Posterior vena cava (tissue), 2 donors: ENCODE measurements around the gene WASF1. TPM values are rescaled to one million over a fixed set of nuclear protein-coding genes. Genes with fewer than 3 reads are reported as not detected.

Experiments
- DNase-seq: peaks from one replicate; pipeline ENCODE4 v3.0.0-alpha.2; 2020; ENCODE audit warnings: low spot score
- intact Hi-C, 2 donors: fragments of 100-400 bp; cut with DNase I; formaldehyde crosslinking; loops; one replicate each; pipeline versions ENCODE4 v1.14.1 to v1.14.2; 2022 to 2023
- long read RNA-seq, 2 donors: library from polyadenylated mRNA; unstranded; transcript quantifications; one replicate each; pipeline ENCODE4 v2.0.0, GENCODE V29; 2020 to 2021
- total RNA-seq, 2 donors: library from RNA; stranded (reverse); fragmentation: NEBNext Ultra II Directional; extraction: Animal tissue kit (Norgen Biotek cat#: 25700); gene quantifications; one replicate each; pipeline ENCODE4 v1.2.1, GENCODE V29; 2021
- donor health status: DM: yes; HTN: yes; CAD: no.
- donor health status: DM: yes; HTN: yes; CAD: no.

The WASF1 gene
- total RNA-seq: 10 to 100 TPM; 11.0 to 13.7 TPM
- long read RNA-seq, donor 1, partial matches to known transcripts: 0 of 1 reads
- long read RNA-seq, donor 1, other reads (novel, unspliced or antisense): 1 of 1 reads
- long read RNA-seq, donor 2, partial matches to known transcripts: 0 of 1 reads
- long read RNA-seq, donor 2, other reads (novel, unspliced or antisense): 0 of 1 reads

DNA sequence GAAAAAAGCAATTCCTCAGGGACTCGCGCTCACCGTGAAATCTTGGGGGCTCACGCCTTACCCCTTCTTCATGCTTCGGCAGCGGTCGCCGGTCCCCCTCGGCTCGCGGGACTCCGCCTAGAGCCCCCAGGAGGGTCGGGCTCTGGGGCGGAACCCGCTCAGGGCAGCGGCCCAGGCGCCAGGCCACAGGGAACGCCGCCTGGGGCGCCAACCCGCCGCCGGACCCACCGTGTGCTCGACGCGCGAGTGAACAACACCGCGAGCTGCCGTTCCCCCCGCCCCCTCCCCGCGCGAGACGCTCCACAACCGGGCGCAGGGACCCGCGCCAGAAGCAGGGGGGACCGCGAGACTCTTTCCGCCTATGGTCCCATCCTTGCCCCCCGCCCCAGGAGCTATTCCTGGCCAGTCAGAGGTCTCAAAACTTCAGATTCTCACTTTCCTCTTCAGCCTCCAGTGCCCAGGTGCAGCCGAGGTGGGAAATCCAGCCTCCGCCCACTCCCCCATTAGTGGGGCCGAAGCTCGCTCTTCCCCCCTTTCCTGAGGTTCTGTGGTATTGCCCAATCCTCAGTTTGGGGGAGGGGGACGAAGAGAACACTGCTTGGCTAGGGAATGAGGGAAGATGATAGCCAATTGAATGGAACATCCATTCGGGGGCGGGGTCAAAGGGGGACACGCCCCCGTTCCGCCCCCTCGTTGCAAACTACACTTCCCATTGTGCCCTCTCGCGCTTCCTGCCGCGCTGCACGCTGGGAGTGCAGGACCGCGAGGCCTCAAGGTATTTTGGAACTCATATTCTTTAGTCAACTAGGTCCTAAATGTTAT, at the start of gene WASF1:
WASF1 (minus strand) TSS at position 265 of the 822 bp plus-strand sequence. CDS start 52,069 bp downstream, outside the sequence.
- intact Hi-C loops: loop anchor here (2.0 to 10.0 kb wide), 2 partner anchors 211 to 215 kb away; no protein-coding TSS in a partner anchor
- DNase-seq: peak; percentile 98

GRCh38 chr6:110226261-110226660, 46.8 kb upstream of the WASF1 start:
- intact Hi-C loops: no loop called here
- DNase-seq: no peak

- intact Hi-C loops: no loop called here
- no peak for DNase-seq
These were observed 42.3 kb upstream of the WASF1 start for GRCh38 chr6:110221738-110222137.

- no peak for DNase-seq
- intact Hi-C loops: no loop called here
These were observed 37.8 kb upstream of the WASF1 start for GRCh38 chr6:110217266-110217665.

DNA sequence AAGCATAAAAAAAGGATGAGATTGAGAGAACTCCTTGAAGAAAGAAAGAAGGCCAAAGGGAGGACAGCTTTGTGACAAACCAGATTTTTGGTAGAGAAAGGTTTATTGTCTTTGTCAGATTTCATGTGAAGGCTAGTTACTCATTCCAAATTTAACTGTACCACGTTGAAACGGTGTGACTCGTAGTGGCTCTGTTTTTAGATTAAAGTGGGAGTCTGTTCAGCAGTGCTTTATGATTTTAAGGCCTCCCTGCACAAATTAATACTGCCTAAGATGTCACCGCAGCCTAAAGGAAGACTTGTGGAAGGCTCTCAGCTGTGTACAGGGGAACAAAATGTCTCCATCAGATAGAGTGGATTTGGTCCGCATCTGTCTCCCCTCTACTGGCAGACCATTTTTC, 36.7 kb upstream of the WASF1 start:
- intact Hi-C loops: no loop called here
- no peak for DNase-seq

DNA sequence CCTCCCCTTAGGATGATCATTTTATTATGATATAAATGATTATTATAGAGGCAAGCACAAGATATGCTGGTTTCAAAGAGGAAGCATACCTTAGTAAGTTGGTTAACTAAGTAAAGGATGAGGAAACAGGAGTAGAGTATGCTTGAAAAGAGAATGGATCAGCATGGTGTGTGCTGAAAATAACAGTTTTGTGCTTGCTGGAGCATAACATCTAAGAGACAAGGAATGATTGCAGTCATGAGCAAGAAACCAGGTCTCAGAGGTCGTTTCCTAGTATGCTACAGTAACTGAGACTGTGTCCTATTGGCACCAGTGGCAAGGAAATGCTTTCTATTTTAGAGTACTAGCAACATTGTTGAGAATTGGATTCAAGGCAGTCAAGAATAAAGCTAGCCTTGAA, 34.9 kb upstream of the WASF1 start:
- intact Hi-C loops: no loop called here
- DNase-seq: no peak

DNA sequence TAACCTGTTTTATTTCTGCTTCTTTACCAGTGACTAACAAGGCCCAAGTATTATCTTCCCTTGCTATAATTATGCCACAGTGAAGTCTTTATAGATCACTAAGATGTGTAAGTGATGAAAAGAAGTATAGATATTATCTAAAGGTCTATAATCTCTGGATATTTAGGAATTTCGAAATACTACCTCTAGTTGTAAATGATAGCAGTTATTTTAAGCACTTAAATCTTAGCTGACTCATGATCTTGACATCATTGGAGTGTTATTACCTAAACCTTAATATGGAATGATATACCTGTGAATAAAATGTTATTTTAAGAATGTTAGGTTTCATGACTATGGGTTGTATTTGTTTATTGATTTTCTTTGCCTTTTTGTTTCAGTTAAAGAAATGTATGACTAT, 32.3 kb upstream of the WASF1 start:
- no peak for DNase-seq
- intact Hi-C loops: no loop called here

- intact Hi-C loops: no loop called here
- DNase-seq: no peak
These were observed 28.2 kb upstream of the WASF1 start for GRCh38 chr6:110207652-110208051.

DNA sequence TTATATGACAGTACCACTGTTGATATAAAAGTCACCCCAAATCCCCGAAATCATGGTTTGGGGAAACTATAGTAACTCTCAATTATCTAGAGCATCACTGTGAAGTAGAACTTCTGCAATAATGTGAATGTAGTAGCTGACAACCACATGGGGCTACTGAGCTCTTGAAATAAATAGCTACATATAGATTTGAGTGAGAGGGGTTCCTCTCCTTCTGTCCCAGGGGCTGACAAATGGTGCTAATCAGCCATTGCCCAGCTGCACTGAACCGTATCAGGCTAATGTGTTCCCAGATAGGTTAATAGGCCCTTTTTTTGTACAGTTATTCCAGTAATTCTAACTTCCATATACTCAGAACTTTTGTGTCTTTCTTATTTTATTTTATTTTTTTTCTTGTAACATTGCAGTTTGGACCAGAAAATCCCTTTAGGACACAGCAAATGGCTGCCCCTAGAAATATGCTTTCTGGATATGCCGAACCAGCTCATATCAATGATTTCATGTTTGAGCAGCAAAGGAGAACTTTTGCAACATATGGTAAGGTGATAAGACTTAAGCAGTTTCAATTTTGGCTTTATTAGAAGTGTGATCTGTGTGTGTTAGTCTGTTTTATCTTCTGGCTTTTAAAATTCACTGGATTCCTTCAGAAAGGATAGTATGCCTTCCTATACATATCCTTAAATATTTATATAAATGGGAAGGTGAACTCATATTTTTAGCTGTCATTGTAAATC, 21.8 kb upstream of the WASF1 start:
- no peak for DNase-seq
- intact Hi-C loops: no loop called here

DNA sequence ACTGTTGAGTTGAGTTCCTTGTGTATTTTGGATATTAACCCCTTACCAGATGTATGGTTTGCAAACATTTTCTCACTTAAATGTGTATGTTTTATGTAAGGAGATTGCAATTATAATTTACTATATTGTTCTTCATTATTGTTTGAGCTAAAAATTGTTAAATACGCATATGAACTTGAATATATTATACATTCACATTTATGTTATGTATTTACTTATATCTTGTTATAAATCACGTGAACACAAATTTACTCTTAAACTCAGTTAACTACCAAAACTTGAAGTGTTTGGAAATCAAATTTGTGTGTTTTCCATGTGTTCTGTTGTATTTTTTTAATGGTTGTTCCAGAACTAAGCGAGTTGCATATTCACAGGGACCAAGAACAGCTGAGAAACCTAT, 19.1 kb upstream of the WASF1 start:
- no peak for DNase-seq
- intact Hi-C loops: no loop called here

GRCh38 chr6:110196874-110197273, 17.4 kb upstream of the WASF1 start:
- intact Hi-C loops: no loop called here
- no peak for DNase-seq

DNA sequence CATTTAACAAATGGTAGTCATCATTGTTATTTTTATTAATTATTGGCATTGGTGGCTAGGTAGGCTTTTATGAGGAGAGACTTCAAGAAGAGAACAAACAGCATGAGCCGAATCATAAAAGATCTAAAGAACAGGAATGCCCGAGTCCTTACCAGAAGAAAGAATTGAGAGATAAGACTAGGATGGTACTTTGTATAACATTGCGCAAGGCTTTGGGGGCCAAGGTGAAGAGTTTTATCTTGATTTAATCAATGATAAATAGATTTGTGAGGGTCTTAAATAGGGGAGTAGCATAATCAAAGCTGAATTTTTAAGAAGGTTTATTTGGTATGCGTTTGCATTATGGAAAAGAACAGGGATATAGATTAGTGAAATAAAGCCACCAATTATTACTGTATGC, 16.2 kb upstream of the WASF1 start:
- no peak for DNase-seq
- intact Hi-C loops: no loop called here

DNA sequence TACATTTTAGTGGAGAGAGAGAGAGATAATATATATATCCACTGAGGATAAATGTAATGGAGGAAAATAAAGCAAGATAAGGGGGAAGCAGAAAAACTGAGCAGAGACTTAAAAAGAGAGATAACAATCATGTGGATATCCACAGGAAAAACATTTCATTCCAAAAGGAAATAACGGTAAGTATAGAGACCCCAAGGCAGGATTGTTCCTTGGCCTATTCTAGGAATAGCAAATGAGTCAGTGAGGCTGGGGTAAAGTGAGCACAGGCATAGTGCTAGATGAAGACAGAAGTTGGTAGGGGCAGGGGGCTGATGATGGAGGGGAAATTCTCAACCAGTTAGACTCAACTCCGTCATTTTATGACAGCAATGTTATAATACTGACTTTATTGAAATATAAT, 12.0 kb upstream of the WASF1 start:
- intact Hi-C loops: no loop called here
- no peak for DNase-seq

- intact Hi-C loops: no loop called here
- no peak for DNase-seq
These were observed 11.3 kb upstream of the WASF1 start for GRCh38 chr6:110190726-110191125.

GRCh38 chr6:110188791-110189190, 9.3 kb upstream of the WASF1 start:
- intact Hi-C loops: loop anchor here in 1 of 2 donors (10.0 kb wide), 1 partner anchor 206 kb away; no protein-coding TSS in a partner anchor
- DNase-seq: no peak

DNA sequence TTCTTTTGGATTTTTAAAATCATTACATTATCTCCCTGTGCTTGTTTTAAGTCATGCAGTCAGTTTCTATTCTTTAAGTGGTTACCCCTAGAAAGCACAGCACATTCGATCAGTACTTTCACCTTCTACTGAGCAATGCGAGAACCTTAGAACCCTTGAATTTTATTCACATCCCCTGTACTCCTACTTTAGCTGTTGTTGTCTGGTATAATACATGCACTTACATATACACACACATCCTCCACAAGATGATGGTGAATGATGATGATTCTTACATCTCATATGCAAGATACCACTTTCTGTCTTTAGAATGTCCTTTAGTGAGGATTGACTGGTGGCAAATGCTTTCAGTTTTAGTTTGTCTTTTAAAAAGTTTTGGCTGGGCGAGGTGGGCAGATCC, 6.4 kb upstream of the WASF1 start:
- no peak for DNase-seq

GRCh38 chr6:110183292-110183885, 3.9 kb upstream of the WASF1 start:
- no peak for DNase-seq
- intact Hi-C loops: loop anchor here in 1 of 2 donors (10.0 kb wide), 1 partner anchor 211 kb away; no protein-coding TSS in a partner anchor

More for the DNA sequence above, 6.4 kb upstream of the WASF1 start:
- intact Hi-C loops: loop anchor here in 1 of 2 donors (10.0 kb wide), 1 partner anchor 209 kb away; no protein-coding TSS in a partner anchor

DNA sequence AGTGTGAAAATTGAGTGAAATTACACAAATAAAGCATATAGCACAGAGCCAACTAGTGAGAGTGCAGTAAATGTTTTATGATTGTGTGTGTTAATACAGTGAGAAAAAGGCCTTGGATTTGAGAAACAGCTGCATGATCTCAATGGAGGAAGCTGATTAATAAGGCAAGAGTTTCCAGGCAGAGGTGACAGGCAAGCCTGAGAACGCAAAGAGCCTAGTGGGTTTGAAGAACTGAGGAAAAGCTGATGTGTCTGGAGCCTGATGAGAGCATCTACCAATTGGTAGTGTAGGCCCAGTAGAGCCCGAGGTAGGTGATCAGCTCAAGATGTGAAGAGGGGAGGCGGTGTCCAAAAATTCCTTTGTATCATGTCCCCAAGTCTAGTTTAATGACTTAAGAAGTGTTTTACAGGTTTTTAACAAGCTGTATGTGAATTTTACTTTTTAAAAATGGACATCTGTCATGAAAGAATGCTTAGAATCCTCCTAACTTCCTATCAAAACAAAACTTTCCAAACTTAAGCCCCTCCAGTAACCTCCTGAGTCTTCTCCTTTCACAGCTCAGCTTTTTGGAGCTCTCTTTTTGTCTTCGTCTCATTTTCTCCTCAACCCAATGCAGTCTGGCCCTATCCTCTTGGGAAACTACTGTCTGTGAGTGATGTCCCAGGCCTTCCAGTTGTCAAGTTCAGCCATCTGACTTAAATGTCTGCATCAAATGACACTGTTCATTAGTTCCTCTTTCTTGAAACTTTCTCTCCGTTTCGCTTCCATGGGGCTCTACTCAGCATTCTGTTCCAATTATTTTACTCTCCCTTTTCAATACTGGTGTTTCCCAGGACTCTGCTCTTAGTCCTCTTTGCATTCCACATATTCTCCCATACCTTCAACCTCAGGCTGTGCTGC, 1.9 kb upstream of the WASF1 start:
- DNase-seq: no peak
- intact Hi-C loops: loop anchor here in 1 of 2 donors (10.0 kb wide), 1 partner anchor 213 kb away; no protein-coding TSS in a partner anchor
